Ascending aorta (tissue), 2 donors: Measurements from ENCODE around the gene ZSCAN26. TPM values are rescaled to one million over a fixed set of nuclear protein-coding genes. Genes with fewer than 3 reads are reported as not detected.

ENCODE experiments used
- DNase-seq, 2 donors: peaks; one replicate each; pipeline ENCODE4 v3.0.0-alpha.2; 2019; ENCODE audit warnings: low spot score in 2 of 2
- H3K27ac ChIP-seq, 2 donors: fragments of 200-600 bp; sonication (generic); one replicate each; pipeline ENCODE4 v1.5.1; 2016 to 2017; ENCODE audit warnings: mild to moderate bottlenecking in 1 of 2
- H3K27me3 ChIP-seq: fragments of 200-600 bp; sonication (generic); one replicate; pipeline ENCODE4 v1.5.1; 2017
- H3K36me3 ChIP-seq, 2 donors: fragments of 200-600 bp; sonication (generic); one replicate each; pipeline ENCODE4 v1.5.1; 2016
- H3K4me1 ChIP-seq, 2 donors: fragments of 200-600 bp; sonication (generic); one replicate each; pipeline ENCODE4 v1.5.1; 2016 to 2017; ENCODE audit warnings: mild to moderate bottlenecking in 1 of 2
- H3K4me3 ChIP-seq, 2 donors: fragments of 200-600 bp; sonication (generic); one replicate each; pipeline ENCODE4 v1.5.1; 2016 to 2017; ENCODE audit warnings: mild to moderate bottlenecking in 1 of 2
- H3K9me3 ChIP-seq, 2 donors: fragments of 200-600 bp; sonication (generic); one replicate each; pipeline ENCODE4 v1.5.1; 2016
- CTCF ChIP-seq, 3 experiments: fragments of 200-600 bp in 2 of 3; fragments of 450-650 bp in 1 of 3; sonication (generic) in 2 of 3; IDR thresholded peaks; one replicate each; pipeline ENCODE4 v1.5.1; 2016 to 2019; ENCODE audit warnings: antibody characterized with exemption in 3 of 3, mild to moderate bottlenecking in 1 of 3, moderate library complexity in 1 of 3
- intact Hi-C: fragments of 100-400 bp; cut with DNase I; formaldehyde crosslinking; loops from one replicate; pipeline ENCODE4 v1.15.1; 2023
- total RNA-seq: library from RNA; depleted of rRNA; stranded (reverse); fragments of >200 nt; gene quantifications from one replicate; pipeline ENCODE4 v1.1.0, GENCODE V29; 2016

The ZSCAN26 gene
- total RNA-seq, 1 donor from 2014 or later = 2.6 TPM

- Histone ChIP-seq H3K27me3 (no peaks in the 10 kb centered on the region), H3K4me3 (no peak overlapping the region), H3K27ac (no peak overlapping the region), H3K9me3 (no peaks in the 10 kb centered on the region), H3K4me1 (peaks cover 3 to 13% of the 10 kb centered on the region in 2 donors), H3K36me3 (peaks cover 34 to 43% of the 10 kb centered on the region in 2 donors)
- no peak for TF ChIP-seq CTCF (IDR thresholded peaks at IDR 0.05)
- intact Hi-C loops = no loop called here
- DNase-seq = no peak
Measured at GRCh38 chr6:28248916-28249315, 18.0 kb upstream of the ZSCAN26 start.

DNA sequence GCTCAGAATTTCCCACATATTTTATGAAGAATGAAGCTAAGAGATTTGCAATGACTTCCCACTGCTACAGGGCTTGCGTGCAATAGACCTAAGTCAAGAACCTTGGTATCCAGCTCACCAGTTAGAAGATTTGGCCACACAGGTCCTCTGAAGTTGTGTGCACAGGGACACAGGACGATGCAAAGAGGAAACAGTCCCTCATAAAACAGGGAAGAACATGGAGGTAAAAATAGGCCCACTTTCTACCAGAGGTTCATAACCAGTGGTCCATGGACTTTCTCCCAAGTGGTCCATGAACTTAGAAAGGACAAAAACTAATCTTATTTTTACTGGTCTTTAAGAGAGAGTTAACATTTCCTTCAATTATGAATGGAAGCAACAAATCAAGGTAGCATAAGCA, 16.2 kb upstream of the ZSCAN26 start:
- TF ChIP-seq CTCF (IDR thresholded peaks at IDR 0.05) = no peak
- Histone ChIP-seq H3K36me3 (peaks cover 19 to 26% of the 10 kb centered on the region in 2 donors), H3K27me3 (no peaks in the 10 kb centered on the region), H3K4me1 (peaks cover 3 to 13% of the 10 kb centered on the region in 2 donors), H3K9me3 (no peaks in the 10 kb centered on the region), H3K4me3 (peak overlapping the region; percentile 72 to 73), H3K27ac (no peak overlapping the region)
- no peak for DNase-seq
- intact Hi-C loops = no loop called here

GRCh38 chr6:28251661-28252008, 15.3 kb upstream of the ZSCAN26 start:
- Histone ChIP-seq H3K27me3 (no peaks in the 10 kb centered on the region), H3K4me1 (peaks cover 3 to 13% of the 10 kb centered on the region in 2 donors), H3K27ac (peak overlapping the region in 1 of 2 donors; percentile 28), H3K4me3 (peak overlapping the region; percentile 72 to 73), H3K36me3 (peaks cover 12 to 18% of the 10 kb centered on the region in 2 donors), H3K9me3 (no peaks in the 10 kb centered on the region)
- no peak for DNase-seq
- TF ChIP-seq CTCF (IDR thresholded peaks at IDR 0.05) = no peak
- intact Hi-C loops = loop anchor here (1.0 kb wide), 2 partner anchors 26 to 105 kb away; partner anchors contain the start of gene ZSCAN9

GRCh38 chr6:28252009-28252975, 14.7 kb upstream of the ZSCAN26 start, which contains the start of gene ZKSCAN4:
ZKSCAN4 (minus strand) TSS chr6:28252269; CDS start chr6:28251980, 289 bp downstream.
- H3K27me3 ChIP-seq = no peaks in the 10 kb centered on the region
- DNase-seq = peak; percentile 25 to 84
- H3K9me3 ChIP-seq = no peaks in the 10 kb centered on the region
- H3K36me3 ChIP-seq = peaks cover 9 to 11% of the 10 kb centered on the region in 2 donors
- peak within 1 kb of the TSS; percentile 72 to 73 for H3K4me3 ChIP-seq
- TF ChIP-seq CTCF (IDR thresholded peaks at IDR 0.05) = no peak
- peaks cover 3 to 13% of the 10 kb centered on the region in 2 donors for H3K4me1 ChIP-seq
- peak within 1 kb of the TSS; percentile 28 to 53 for H3K27ac ChIP-seq
- intact Hi-C loops = loop anchor here (1.0 kb wide), 2 partner anchors 27 to 104 kb away; partner anchors contain the start of gene ZSCAN9

DNA sequence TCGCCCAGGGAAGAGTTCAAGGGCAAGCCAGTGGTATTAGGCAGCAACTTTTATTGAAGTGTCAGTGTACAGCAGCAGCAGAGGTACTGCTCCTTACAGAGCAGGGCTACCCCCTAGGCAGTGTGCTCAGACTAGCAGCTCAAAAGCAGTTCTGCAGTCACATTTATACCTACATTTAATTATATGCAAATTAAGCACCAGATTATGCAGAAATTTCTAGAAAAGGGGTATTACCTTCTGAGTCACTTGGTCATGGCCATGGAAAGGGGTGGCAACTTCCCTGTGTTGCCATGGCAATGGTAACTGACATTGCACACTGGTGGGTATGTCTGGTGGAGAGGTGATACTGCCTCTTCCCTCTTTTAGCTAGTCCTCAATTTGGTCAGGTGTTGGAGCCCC, 12.8 kb upstream of the ZSCAN26 start:
- no peak overlapping the region for H3K27ac ChIP-seq
- H3K4me1 ChIP-seq = peaks cover 3 to 13% of the 10 kb centered on the region in 2 donors
- H3K36me3 ChIP-seq = no peaks in the 10 kb centered on the region
- no peak overlapping the region for H3K4me3 ChIP-seq
- no peaks in the 10 kb centered on the region for H3K27me3 ChIP-seq
- peaks cover 0 to 1% of the 10 kb centered on the region in 2 donors for H3K9me3 ChIP-seq
- intact Hi-C loops = no loop called here
- no peak for DNase-seq
- no peak for TF ChIP-seq CTCF (IDR thresholded peaks at IDR 0.05)
